HG03045 (cell line): ENCODE measurements around the gene ACSL3.
A peak's percentile ranks its signal among the peaks of the same experiment; 100 is the strongest.

Source experiments
- ATAC-seq: cut with Tn5 transposase; IDR thresholded peaks from one replicate; pipeline ENCODE4 v1.9.1; 2021; ENCODE audit warnings: mild to moderate bottlenecking, moderate library complexity; ENCODE audit not compliant: unreplicated experiment

The ACSL3 gene

DNA sequence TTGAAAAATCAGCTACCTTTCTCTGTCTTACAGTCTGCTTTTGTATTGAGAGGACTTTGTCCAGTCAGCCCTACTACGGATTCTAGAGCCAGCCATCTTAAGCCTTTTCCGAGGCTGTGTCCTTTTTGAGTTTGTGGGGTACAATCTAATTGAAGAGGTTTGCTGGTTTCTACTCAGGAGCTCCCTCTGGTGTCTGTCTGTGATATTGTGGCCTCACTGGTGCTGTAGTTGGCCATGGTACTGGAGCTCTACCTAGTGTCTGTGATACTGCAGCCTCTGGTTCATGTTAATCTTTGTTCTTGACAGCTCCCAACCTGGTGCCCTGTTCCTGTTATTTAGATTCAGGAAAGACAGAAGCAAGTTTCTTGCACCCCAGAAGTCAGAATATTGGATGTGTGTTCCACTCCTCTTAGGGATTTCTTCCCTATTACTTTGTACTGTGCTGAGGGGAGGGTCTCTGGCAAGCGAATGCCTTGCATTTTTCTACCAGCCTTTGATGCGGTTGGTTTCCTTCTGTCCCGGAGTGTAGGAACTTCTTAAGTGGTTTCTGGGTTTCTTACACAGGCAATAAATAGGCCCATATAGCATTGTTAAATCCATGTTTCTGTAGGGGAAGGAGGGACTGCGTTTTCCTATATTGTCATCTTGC lies 78.5 kb downstream of the ACSL3 start:
- ATAC-seq: peak; percentile 68

DNA sequence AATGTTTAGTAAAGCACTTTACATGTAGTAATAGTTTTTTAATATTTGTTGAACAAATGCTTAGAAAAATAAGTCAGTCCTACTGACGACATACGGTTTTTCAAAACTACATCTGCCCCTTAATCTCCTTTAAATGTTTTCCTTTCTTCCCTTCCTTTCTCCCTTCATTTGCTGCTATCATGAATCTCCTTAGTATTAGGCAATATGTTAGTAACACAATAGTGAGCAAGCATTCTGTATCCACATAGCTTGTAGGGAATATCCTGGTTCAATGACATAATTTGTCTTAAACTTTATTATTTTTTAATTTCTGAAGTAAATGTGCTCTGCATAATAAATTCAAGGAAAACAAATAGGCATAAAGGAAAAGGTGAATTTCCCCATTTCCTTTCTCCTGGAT lies 79.1 kb downstream of the ACSL3 start:
- no peak for ATAC-seq

DNA sequence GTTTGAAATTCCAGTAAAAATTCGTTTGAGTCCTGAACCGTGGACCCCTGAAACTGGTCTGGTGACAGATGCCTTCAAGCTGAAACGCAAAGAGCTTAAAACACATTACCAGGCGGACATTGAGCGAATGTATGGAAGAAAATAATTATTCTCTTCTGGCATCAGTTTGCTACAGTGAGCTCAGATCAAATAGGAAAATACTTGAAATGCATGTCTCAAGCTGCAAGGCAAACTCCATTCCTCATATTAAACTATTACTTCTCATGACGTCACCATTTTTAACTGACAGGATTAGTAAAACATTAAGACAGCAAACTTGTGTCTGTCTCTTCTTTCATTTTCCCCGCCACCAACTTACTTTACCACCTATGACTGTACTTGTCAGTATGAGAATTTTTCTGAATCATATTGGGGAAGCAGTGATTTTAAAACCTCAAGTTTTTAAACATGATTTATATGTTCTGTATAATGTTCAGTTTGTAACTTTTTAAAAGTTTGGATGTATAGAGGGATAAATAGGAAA lies 80.7 kb downstream of the ACSL3 start:
- ATAC-seq: no peak

DNA sequence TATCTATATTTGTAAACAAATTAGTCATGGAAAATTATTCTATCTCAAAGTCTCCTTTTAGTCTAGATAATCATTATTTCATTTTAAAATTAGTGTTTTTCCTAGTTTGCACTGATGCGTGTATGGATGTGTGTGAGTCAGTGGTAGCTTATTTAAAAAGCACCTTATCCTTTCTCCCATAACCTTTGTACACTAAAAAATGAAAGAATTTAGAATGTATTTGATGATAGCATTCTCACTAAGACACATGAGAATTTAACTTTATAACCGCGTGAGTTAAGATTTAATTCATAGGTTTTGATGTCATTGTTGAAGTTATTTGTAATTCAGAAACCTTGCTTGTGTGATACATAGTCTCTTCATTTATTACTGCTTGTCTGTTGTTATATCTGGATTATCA lies 81.7 kb downstream of the ACSL3 start:
- no peak for ATAC-seq

DNA sequence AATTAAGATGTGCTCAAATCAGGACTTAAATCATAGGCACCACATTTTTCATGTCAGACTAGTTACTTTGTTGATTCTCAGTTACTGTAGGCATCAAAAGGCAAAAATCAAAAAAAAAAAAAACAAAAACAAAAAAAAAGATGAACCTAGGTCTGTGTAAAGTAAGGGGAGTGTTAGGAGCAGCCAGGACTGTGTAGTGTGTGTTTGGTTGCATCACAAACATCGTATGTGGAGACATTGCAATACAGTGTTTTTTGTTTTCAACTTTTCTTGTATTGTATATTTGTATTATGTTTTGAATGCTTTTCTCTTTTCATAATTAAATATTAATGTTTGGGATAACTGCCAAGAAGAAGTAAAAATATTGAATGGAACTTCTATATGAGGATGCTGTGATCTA lies 82.1 kb downstream of the ACSL3 start:
- ATAC-seq: no peak

DNA sequence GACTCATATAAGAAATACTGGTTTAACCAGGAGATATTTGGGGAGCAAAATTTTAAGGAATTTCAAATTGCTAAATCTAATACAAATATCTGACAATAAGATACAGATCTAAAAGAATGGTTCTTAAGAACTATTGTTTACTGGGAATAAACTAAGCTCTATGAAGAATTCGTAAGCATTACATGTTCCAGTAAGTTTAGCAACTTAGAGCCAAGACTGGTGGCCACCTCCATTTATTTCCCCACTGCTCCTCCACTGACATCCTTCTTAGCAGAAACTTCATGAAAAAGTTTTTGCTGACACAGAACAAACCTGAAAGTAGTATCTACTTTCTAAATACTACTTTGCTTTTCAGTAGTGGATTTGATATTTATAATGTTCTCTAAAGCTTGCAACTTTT lies 83.0 kb downstream of the ACSL3 start:
- peak; percentile 85 for ATAC-seq

DNA sequence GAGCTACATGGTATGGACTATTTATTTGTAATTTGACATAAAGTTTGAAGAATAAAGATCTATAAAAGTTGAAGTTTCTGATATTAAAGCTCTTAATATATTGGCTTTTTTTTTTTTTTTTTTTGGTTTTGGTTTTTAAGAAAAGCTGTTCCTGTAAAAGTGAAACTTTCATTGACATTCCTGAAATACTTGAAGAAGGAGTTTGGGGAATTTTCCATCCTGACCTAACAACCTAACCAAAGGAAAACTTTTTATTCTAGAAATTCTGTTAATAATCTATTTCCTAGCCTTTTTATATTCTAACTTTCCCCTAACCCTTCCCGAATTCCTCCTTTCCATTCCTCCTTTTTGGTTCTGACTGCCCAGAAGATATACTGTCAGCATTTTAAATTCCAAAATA lies 83.7 kb downstream of the ACSL3 start:
- ATAC-seq: no peak

DNA sequence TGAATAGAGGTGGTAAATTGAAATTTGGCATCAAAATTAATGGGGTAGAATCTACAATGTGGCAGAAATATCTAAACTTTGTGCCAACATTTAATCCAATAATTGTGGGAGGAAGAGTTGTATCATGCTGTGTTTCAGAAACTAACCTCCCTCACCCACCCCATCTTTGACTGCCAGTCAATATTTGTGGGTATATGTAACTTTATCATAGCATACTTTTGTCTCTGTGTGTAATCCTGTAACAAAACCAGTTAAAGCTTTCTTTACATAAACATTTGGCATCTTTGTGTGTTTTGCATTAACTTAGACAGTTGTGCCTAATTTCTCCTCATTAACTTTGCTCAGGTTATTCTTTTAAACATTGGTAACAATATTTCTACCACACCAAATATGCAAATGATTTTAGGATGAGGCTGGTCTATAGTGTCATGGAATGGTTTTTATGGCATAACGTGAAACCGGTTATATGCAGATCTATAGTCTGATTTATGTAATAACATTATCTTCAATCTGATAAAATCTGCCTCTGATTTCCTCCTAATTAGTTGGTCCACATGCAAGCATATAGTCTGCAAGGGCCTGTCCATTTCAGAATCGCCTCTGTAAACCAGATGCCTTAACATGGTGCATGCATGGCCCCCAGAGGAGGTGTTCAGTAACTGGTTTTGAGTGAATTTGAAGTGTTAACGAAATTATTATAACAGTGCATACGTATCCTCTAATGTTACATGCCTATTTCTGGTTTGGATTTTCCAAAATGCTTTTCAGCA lies 84.3 kb downstream of the ACSL3 start:
- no peak for ATAC-seq

DNA sequence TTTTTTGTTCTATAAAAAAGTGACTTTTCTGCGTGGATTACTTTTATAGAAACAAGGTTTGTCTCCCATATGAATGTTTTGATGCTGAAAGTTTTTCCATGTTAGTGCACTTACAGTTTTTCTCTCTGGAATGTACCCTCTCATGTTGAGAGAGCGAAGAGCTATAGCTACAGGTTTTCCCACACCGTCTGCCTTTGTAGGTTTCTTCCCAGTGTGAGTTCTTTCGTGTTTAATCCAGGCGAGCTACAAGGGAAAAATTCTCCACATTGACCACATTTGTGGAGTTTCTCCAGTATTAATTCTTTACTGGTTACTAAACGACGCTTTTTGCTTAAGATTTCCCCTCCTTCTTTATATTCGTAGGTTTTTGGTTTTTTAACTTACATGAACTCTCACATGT lies 85.1 kb downstream of the ACSL3 start:
- ATAC-seq: no peak

DNA sequence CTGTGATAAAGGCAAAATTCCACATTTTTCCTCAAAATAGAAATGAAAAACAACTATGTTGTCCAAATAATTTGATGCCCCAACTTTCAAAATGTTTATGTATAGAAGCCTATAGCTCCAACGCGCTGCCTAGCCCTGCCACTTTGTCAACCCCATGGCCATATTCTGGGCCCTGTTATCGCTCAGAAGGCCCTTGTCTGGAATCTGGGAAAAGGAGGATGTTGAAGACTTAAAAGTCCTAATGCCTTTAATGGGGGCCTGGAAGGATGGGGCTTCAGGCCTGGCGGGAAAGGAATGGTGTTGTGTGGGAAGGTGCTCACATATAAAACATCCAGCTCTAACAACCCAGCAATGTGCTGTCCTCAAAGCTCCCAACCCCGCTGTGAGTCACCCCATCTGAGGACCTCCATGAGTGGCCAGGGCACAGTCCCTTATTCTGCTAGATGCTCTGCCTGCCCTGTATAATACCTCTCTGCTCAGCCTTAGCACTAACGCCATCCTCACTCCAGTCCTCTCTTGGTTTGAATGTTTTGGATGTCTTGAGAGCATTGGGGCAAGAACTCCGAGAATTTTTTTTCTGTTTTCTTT lies 86.0 kb downstream of the ACSL3 start:
- no peak for ATAC-seq

DNA sequence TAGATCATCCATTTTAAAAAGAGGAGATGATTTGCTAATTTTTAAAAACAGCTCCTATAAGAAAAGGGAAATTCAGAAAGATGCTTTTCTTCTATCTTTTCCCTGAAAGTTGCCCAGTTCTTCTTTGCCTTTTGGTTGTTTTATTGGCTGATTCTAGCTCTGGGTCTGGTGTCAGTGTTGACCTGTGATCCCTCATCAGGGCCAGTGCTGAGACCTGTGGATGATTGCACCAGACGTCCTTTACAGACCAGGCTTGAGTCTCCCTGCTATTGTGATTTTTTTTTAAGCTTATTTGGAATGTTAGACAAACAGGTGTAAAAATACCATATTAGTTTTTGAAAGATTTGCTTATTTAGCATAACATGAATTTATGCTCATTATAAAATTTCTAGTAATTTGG lies 88.2 kb downstream of the ACSL3 start:
- no peak for ATAC-seq

DNA sequence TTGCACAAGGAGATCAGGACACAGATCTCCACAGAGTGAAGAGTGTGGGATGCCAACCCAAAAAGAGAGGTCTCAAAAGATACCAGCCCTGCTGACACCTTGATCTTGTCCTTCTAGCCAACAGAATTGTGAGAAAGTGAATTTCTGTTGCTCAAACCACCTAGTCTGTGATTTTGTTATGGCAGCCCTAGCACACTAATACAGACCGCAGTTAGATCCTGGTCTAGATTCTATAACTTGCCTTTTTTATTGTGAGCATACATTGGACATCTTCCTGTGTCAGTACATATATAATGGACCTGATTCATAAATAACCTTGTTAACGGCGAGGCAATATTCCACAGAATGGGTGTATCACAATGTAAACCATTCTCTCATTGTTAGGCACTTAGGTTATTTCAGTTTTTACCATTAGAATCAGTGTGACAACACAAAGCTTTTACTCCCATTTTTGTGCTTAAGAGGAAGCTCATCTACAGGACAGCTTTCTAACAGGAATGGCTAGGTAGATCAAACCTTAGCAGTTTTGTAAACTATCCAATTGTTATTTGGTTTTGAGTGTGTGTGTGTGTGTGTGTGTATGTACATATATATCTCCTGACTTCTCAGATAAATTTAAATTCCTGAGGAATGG lies 89.0 kb downstream of the ACSL3 start:
- no peak for ATAC-seq

DNA sequence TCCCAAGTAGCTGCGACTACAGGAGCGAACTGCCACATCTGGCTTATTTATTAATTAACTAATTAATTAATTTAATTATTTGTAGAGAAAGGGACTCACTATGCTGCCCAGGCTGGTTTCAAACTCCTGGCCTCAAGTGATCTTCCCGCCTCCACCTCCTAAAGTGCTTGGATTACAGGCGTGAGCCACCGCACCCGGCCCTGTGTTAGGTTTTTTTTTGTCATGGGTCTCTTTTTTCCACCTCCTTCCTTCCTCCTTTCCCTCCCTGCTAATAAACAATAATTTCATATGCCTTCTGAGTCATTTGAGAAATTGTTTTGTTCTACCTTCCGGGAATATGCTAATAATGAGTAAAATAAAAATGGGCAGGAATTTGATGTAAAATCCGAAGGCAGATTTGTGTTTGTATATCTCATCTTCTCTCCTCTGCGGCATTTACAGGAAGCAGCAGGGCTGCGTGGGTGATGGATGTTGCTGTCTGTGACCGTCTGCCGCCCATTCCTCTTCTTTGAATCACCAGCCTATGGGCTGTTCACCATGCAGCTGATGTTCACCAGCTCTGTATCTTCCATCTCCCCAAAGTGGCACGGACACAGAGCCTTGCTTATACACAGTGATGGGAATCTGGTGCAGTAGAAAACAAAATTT lies 89.9 kb downstream of the ACSL3 start:
- no peak for ATAC-seq

DNA sequence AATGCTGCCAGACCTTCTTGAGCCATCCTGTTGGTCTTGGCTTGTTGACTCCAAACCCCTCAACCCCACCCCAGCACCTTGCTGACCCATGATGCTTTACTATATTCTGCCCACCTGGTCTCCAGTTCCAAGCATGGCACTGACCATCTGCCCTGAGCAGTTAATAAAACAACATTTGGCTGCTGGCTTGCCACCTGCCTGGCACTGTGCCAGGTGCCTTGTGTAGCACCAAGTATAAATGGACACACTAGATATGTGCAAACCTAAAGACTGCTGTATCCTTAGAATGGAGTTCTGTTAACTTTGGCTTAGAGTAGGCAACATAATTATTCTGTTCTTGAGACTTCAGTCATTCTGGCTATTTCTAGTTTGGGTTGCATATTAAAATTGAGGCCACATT lies 91.4 kb downstream of the ACSL3 start:
- ATAC-seq: no peak

DNA sequence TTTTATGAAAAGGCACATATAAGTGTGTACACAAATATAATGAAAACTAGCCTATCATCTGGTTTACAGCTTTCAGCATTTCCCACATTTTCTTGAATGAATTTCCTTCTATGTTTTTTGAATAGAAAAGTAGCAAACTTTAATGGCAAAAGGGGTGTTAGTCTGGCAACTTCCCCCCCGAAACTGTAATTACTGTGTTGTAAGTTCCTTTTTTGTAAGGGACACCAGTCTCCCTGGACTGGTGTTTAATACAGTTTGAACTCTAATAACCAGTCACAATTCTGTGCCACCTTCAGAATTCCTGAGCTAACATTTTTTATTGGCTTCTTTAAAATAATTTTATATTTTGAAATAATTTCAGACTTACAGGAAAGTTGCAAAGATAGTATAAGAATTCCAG lies 94.2 kb downstream of the ACSL3 start:
- ATAC-seq: no peak

DNA sequence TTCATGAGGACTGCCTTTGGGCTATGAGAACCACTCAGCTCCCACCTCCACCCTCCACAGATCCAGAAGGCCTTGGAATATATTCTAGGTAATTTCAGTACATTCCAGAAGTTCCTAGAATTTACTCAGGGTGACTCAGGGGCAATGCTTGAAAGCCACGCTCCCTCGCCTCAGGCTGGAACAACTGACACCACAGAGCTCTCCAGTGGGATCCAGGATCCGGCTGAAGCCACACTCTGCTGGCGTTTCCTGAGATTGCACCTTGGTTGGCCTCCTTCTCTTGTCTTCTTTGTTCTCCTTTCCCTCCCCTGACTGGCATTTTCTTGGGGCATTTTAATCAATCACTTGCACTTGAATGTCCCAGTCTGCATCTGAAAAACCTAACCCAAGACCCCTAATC lies 98.5 kb downstream of the ACSL3 start:
- no peak for ATAC-seq

DNA sequence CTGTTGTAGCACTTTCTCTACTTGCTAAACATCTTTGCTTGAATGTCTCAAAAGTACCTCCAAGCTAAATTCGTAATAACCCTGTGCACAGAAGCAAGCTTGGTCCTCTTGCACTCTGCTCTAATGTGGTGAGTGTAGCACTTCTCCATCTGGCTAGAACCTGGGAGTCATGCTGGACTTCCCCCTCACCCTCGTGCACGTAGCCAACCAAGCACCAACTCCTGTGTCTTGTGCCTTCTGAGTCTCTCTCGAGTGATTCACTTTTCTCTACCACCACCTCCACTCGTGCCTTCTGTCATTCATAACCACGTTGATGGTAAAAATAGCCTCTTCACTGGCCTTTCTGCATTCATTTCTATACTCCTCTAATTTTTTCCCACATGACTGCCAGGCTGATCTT lies 99.3 kb downstream of the ACSL3 start:
- peak; percentile 71 for ATAC-seq

DNA sequence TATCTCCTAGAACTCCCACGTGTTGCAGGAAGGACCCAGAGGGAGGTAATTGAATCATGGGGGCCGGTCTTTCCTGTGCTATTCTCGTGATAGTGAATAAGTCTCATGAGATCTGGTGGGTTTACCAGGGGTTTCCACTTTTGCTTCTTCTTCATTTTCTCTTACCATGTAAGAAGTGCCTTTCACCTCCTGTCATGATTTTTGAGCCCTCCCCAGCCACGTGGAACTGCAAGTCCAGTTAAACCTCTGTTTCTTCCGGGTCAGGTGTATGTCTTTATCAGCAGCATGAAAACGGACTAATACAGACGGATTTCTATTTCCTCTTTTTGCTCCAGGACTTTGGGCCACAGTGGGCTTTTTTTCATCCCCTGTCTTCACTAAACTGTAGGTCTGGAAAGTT lies 102.8 kb downstream of the ACSL3 start:
- ATAC-seq: no peak

DNA sequence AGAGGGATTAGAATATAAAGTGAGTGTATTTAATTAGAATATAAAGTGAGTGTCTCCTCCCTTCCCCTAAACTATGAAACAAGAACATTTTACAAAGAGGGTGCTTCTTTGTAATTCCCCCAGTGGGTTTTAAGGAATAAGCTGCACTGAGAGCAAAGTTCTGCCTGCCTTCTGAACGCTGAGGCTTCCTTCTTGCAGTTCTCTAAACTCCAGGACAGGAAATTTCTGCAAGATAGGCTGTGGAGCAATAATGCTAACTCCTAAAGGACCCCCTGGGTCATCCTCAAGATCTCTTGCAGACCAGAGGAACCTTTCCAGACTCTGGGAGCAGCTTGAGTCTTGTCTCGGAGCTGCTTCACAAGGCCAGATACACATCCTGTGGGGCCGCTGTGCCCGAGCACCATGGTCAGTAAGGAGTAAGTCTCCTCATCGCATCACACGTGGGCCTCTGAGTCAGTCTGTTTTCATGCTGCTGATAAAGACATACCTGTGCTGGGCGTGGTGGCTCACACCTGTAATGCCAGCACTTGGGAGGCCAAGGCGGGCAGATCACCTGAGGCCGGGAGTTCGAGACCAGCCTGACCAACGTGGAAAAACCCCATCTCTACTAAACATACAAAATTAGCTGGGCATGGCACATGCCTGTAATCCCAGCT lies 103.7 kb downstream of the ACSL3 start:
- ATAC-seq: no peak

DNA sequence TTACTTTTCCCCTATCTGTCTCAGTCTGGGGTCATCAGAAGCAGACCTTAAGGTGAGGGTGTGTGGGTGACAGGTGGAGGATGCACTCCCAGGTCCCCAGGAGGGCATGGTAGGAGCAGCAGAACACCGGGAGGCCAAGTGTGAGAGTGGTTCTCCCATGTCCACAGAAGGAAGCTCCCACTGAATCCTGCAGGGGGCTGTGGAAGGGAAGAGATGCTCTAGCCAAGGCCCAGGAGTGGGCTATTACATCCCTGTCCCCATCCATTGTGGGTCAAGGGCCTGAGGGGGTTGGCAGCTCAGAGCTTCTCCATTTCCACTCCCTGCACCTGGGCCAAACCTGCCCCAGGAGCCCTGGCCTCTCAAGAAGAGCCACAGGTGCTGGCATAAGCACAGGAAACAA lies 104.7 kb downstream of the ACSL3 start:
- ATAC-seq: no peak
